Mesenchymal stem cell (in vitro differentiated cells and primary cell): ENCODE measurements around the gene SEMA4G. TPM values are rescaled to one million over a fixed set of nuclear protein-coding genes. Genes with fewer than 3 reads are reported as not detected.
A peak's percentile ranks its signal among the peaks of the same experiment; 100 is the strongest.

Source experiments
- DNase-seq: peaks from one replicate; pipeline ENCODE4 v3.0.0-alpha.2; 2013
- H2AFZ ChIP-seq: one replicate; pipeline ENCODE4 v1.6.1; 2013; ENCODE audit warnings: low read depth, mild to moderate bottlenecking, control low read depth, inconsistent platforms, low read length, moderate library complexity
- H2AK5ac ChIP-seq: 2 replicates; pipeline ENCODE4 v1.6.1; 2013; ENCODE audit warnings: low read length, moderate library complexity, mild to moderate bottlenecking, inconsistent platforms; ENCODE audit not compliant: severe bottlenecking
- H2BK120ac ChIP-seq: one replicate; pipeline ENCODE4 v1.6.1; 2013; ENCODE audit warnings: low read depth, mild to moderate bottlenecking, inconsistent platforms, low read length, moderate library complexity
- H2BK12ac ChIP-seq, 2 experiments: one replicate each; pipeline ENCODE4 v1.6.1; 2013; ENCODE audit warnings: inconsistent platforms in 2 of 2, low read length in 2 of 2, mild to moderate bottlenecking in 2 of 2, moderate library complexity in 2 of 2, control low read depth in 1 of 2
- H2BK15ac ChIP-seq: one replicate; pipeline ENCODE4 v1.6.1; 2013; ENCODE audit warnings: mild to moderate bottlenecking, low read depth, inconsistent platforms; ENCODE audit not compliant: poor library complexity, severe bottlenecking
- H2BK5ac ChIP-seq: 2 replicates; pipeline ENCODE4 v1.6.1; 2013; ENCODE audit warnings: low read depth, mild to moderate bottlenecking, low read length, control low read depth, inconsistent platforms; ENCODE audit not compliant: poor library complexity, severe bottlenecking
- H3K14ac ChIP-seq, 2 experiments: one replicate each; pipeline ENCODE4 v1.6.1; 2013; ENCODE audit warnings: inconsistent platforms in 2 of 2, low read length in 2 of 2, control low read depth in 1 of 2, mild to moderate bottlenecking in 1 of 2, moderate library complexity in 1 of 2
- H3K18ac ChIP-seq, 2 experiments: one replicate each; pipeline ENCODE4 v1.6.1; 2013; ENCODE audit warnings: inconsistent platforms in 2 of 2, low read length in 2 of 2, control low read depth in 1 of 2, low read depth in 1 of 2, mild to moderate bottlenecking in 1 of 2
- H3K23ac ChIP-seq, 2 experiments: one replicate each; pipeline ENCODE4 v1.6.1; 2013; ENCODE audit warnings: inconsistent platforms in 2 of 2, low read length in 2 of 2, mild to moderate bottlenecking in 2 of 2, moderate library complexity in 2 of 2, control low read depth in 1 of 2
- H3K27ac ChIP-seq: 2 replicates; pipeline ENCODE4 v1.5.1; 2013; ENCODE audit warnings: mild to moderate bottlenecking, moderate library complexity, low read length, control low read depth, inconsistent platforms; ENCODE audit not compliant: poor library complexity, severe bottlenecking
- H3K27me3 ChIP-seq, 2 experiments: 2 replicates each; pipeline versions ENCODE4 v1.6.1 to v1.7.0; 2013; ENCODE audit warnings: low read length in 2 of 2, mild to moderate bottlenecking in 2 of 2, moderate library complexity in 2 of 2, control low read depth in 1 of 2, inconsistent platforms in 1 of 2; ENCODE audit not compliant: control insufficient read depth in 1 of 2, insufficient read depth in 1 of 2
- H3K36me3 ChIP-seq, 2 experiments: 2 replicates each; pipeline versions ENCODE4 v1.6.1 to v1.7.0; 2013; ENCODE audit warnings: low read length in 2 of 2, control low read depth in 1 of 2, inconsistent platforms in 1 of 2, low read depth in 1 of 2, mild to moderate bottlenecking in 1 of 2; ENCODE audit not compliant: insufficient read depth in 2 of 2, control insufficient read depth in 1 of 2
- H3K4ac ChIP-seq, 2 experiments: one replicate each; pipeline ENCODE4 v1.6.1; 2013; ENCODE audit warnings: inconsistent platforms in 2 of 2, low read length in 2 of 2, mild to moderate bottlenecking in 2 of 2, moderate library complexity in 2 of 2, control low read depth in 1 of 2, low read depth in 1 of 2
- H3K4me1 ChIP-seq: 2 replicates; pipeline ENCODE4 v1.6.1; 2013; ENCODE audit warnings: low read depth, low read length, control low read depth; ENCODE audit not compliant: control insufficient read depth, insufficient read depth
- H3K4me2 ChIP-seq: 2 replicates; pipeline ENCODE4 v1.6.1; 2013; ENCODE audit warnings: low read length, mild to moderate bottlenecking, inconsistent platforms; ENCODE audit not compliant: poor library complexity, severe bottlenecking
- H3K4me3 ChIP-seq, 2 experiments: 2 replicates each; pipeline versions ENCODE4 v1.5.1 to v1.7.0; 2013; ENCODE audit warnings: low read length in 2 of 2, mild to moderate bottlenecking in 2 of 2, control low read depth in 1 of 2, low read depth in 1 of 2; ENCODE audit not compliant: insufficient read depth in 1 of 2
- H3K79me1 ChIP-seq: replicated peaks from 2 replicates; pipeline ENCODE4 v1.6.1; 2013; ENCODE audit warnings: mild to moderate bottlenecking, control low read depth, low read length, inconsistent platforms; ENCODE audit not compliant: poor library complexity, severe bottlenecking
- H3K9ac ChIP-seq: 2 replicates; pipeline ENCODE4 v1.7.0; 2013; ENCODE audit warnings: mild to moderate bottlenecking, low read length, moderate library complexity
- H3K9me3 ChIP-seq: 2 replicates; pipeline ENCODE4 v1.7.0; 2013; ENCODE audit warnings: mild to moderate bottlenecking, low read length; ENCODE audit not compliant: control insufficient read depth
- H4K8ac ChIP-seq: one replicate; pipeline ENCODE4 v1.6.1; 2013; ENCODE audit warnings: inconsistent platforms, mild to moderate bottlenecking, low read length, moderate library complexity
- H4K91ac ChIP-seq: one replicate; pipeline ENCODE4 v1.6.1; 2013; ENCODE audit warnings: mild to moderate bottlenecking, low read length, inconsistent platforms
- WGBS: methylation state at CpG from one replicate; pipeline ENCODE4 v1.1.7; 2013; ENCODE audit warnings: mixed read lengths; 5-methylcytosine and 5-hydroxymethylcytosine counted together
- polyA plus RNA-seq, 2 experiments: library from polyadenylated mRNA; stranded (reverse); fragments of 200-250 nt; gene quantifications; one replicate each; pipeline ENCODE4 v1.2.3, GENCODE V29; 2013

SEMA4G gene
- polyA plus RNA-seq (2013, experiment 1 of 2) = 11.1 TPM
- 10.9 TPM for polyA plus RNA-seq (2013, experiment 2 of 2)

- DNase-seq = peak; percentile 41
- H2BK12ac ChIP-seq = peak within 1 kb of the TSS in 1 of 2 experiments; percentile 32
These were observed at the start of gene SEMA4G for GRCh38 chr10:100969187-100970075. TSS of gene SEMA4G (plus strand) at chr10:100969504. CDS start at chr10:100972913, 3,409 bp downstream.

DNA sequence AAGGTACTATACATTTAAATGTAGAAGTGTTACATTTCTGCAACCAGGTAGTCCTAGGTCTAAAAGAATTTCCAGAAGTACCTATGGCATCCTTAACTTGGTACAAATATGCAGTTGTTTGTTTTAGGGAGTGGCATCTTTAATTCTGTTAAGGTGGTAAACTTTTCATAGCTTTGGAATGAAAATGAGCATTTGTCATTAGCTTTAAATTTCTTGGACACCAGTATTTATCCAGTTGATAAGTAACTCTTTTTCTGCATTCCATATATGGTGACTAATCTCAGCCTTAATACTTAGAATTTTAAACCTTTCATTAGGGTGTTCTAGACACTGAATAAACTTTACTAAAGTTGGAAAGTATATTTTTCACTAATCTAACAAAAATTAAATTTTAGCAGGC is 45.7 kb upstream of the SEMA4G start:
- Histone ChIP-seq H2BK15ac (no peak overlapping the region), H2AK5ac (no peak overlapping the region), H2AFZ (no peak overlapping the region), H2BK12ac (no peak overlapping the region), H3K79me1 (peaks cover 16% of the 10 kb centered on the region), H4K91ac (no peak overlapping the region), H3K4me3 (no peak overlapping the region), H3K9me3 (no peaks in the 10 kb centered on the region), H3K23ac (no peak overlapping the region), H2BK5ac (no peak overlapping the region), H3K9ac (no peak overlapping the region), H3K4ac (no peak overlapping the region), H4K8ac (no peak overlapping the region), H2BK120ac (no peak overlapping the region), H3K36me3 (peaks cover 19 to 96% of the 10 kb centered on the region in 2 experiments), H3K27ac (peak overlapping the region; percentile 57), H3K18ac (no peak overlapping the region), H3K14ac (no peak overlapping the region), H3K4me2 (no peak overlapping the region), H3K4me1 (peaks cover 4% of the 10 kb centered on the region), H3K27me3 (no peaks in the 10 kb centered on the region)
- DNase-seq = no peak

More at GRCh38 chr10:100969187-100970075, at the start of gene SEMA4G:
- peak within 1 kb of the TSS; percentile 96 for H2AFZ ChIP-seq
- no peak within 1 kb of the TSS for H2BK5ac ChIP-seq
- no peaks in the 10 kb centered on the region for H3K9me3 ChIP-seq
- no peak within 1 kb of the TSS for H2AK5ac ChIP-seq
- no peak within 1 kb of the TSS for H2BK120ac ChIP-seq
- H3K27ac ChIP-seq = no peak within 1 kb of the TSS
- H3K23ac ChIP-seq = peak within 1 kb of the TSS in 1 of 2 experiments; percentile 74
- peak within 1 kb of the TSS; percentile 94 for H3K4me2 ChIP-seq
- H3K9ac ChIP-seq = peak within 1 kb of the TSS; percentile 73
- H3K79me1 ChIP-seq = no peaks in the 10 kb centered on the region
- peak within 1 kb of the TSS; percentile 70 to 84 for H3K18ac ChIP-seq
- peak within 1 kb of the TSS; percentile 80 for H4K8ac ChIP-seq
- 4% methylated on average over 51 of the region's 70 CpGs for WGBS
- no peak within 1 kb of the TSS for H2BK15ac ChIP-seq
- H3K4me1 ChIP-seq = peaks cover 34% of the 10 kb centered on the region
- peak within 1 kb of the TSS; percentile 36 to 80 for H3K14ac ChIP-seq
- peaks cover 21 to 27% of the 10 kb centered on the region in 2 experiments for H3K36me3 ChIP-seq
- H3K27me3 ChIP-seq = no peaks in the 10 kb centered on the region
- peak within 1 kb of the TSS; percentile 60 for H4K91ac ChIP-seq
- H3K4ac ChIP-seq = peak within 1 kb of the TSS; percentile 73 to 91
- H3K4me3 ChIP-seq = peak within 1 kb of the TSS; percentile 76 to 79

DNA sequence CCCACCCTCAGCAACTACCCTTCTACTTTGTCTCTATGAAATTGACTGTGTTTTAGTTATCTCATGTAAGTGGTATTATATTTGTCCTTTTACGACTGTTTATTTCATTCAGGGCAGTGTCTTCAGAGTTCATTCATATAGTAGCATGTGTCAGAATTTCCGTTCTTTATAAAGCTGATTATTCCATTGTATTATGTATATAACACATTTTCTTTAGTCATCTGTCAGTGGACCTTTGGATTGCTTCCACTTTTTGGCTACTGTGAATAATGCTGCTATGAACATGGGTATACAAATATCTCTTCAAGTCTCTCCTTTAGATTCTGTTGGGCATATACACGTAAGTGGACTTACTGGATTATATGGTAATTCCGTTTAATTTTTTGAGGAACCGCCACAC is 42.0 kb upstream of the SEMA4G start:
- H2BK120ac ChIP-seq = no peak overlapping the region
- H3K9me3 ChIP-seq = no peaks in the 10 kb centered on the region
- peaks cover 4% of the 10 kb centered on the region for H3K4me1 ChIP-seq
- H3K36me3 ChIP-seq = peaks cover 12 to 98% of the 10 kb centered on the region in 2 experiments
- H3K23ac ChIP-seq = no peak overlapping the region
- peaks cover 11% of the 10 kb centered on the region for H3K79me1 ChIP-seq
- 97% methylated on average over 3 of the region's 5 CpGs for WGBS
- no peak overlapping the region for H2AFZ ChIP-seq
- no peak overlapping the region for H3K4ac ChIP-seq
- no peak overlapping the region for H3K18ac ChIP-seq
- H2AK5ac ChIP-seq = no peak overlapping the region
- H3K4me2 ChIP-seq = no peak overlapping the region
- H3K4me3 ChIP-seq = no peak overlapping the region
- no peak overlapping the region for H3K14ac ChIP-seq
- no peak for DNase-seq
- no peak overlapping the region for H3K27ac ChIP-seq
- no peak overlapping the region for H2BK5ac ChIP-seq
- H2BK15ac ChIP-seq = no peak overlapping the region
- H3K27me3 ChIP-seq = no peaks in the 10 kb centered on the region
- no peak overlapping the region for H4K91ac ChIP-seq
- H3K9ac ChIP-seq = no peak overlapping the region
- H2BK12ac ChIP-seq = no peak overlapping the region
- H4K8ac ChIP-seq = no peak overlapping the region

DNA sequence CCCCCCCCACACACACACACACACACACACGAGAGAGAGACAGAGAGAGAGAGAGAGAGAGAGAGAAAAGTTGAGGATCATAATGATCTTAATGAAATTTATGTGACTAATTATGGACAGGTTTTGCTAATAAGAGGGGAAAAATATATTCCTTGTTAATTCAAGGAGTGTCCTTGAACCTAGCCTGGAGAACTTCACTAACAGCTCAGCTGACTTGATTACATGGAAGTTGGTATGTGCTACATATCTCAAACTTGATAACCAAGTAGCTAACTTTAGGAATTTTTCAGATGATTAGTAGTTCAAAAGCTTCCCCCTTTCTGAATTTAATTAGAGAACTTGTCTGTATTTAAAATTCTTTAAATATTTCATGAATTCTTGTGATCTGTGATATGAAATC is 41.3 kb upstream of the SEMA4G start:
- peaks cover 15% of the 10 kb centered on the region for H3K79me1 ChIP-seq
- H3K4me2 ChIP-seq = no peak overlapping the region
- no peak overlapping the region for H3K9ac ChIP-seq
- H3K4me3 ChIP-seq = no peak overlapping the region
- no peak overlapping the region for H2BK5ac ChIP-seq
- DNase-seq = no peak
- H2AFZ ChIP-seq = no peak overlapping the region
- no peaks in the 10 kb centered on the region for H3K9me3 ChIP-seq
- H2BK15ac ChIP-seq = no peak overlapping the region
- no peak overlapping the region for H3K23ac ChIP-seq
- H4K8ac ChIP-seq = no peak overlapping the region
- no peak overlapping the region for H2AK5ac ChIP-seq
- no peak overlapping the region for H2BK120ac ChIP-seq
- no CpG with 5 or more reads among the region's 1 CpG for WGBS
- peaks cover 12 to 98% of the 10 kb centered on the region in 2 experiments for H3K36me3 ChIP-seq
- H3K4me1 ChIP-seq = peaks cover 1% of the 10 kb centered on the region
- H4K91ac ChIP-seq = no peak overlapping the region
- H3K4ac ChIP-seq = no peak overlapping the region
- H3K27ac ChIP-seq = no peak overlapping the region
- H3K14ac ChIP-seq = no peak overlapping the region
- H2BK12ac ChIP-seq = no peak overlapping the region
- H3K27me3 ChIP-seq = no peaks in the 10 kb centered on the region
- no peak overlapping the region for H3K18ac ChIP-seq
